Measurements from ENCODE around the gene GNB4.

The GNB4 gene

DNA sequence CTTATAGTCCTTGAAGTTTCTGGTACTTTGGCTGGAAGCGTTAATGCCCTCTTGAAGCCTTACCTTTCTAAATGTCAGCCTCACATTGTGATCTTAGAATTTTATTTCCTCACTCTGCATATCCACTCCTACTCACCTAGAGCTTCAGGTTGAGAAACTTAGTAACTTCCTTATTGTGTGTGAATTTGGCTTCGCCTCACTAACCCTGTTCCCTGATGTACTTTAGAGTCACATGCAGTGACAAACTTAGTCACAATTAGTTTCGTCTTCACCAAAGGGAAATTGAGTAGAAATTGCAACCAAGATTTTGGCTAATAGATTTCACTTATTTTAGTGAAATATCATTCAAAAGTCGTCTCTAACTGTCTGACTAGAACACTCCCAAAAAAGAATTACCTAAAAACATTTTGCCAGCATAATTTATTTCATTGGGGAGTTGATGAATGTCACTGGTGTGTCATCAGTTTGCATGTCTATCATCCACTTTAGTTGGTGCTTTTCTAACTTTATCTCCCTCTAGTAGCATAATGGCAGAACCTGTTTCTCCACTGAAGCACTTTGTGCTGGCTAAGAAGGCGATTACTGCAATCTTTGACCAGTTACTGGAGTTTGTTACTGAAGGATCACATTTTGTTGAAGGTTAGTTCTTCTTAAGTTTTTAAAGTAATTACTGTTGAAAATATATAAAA is 102.8 kb downstream of the GNB4 start:
- WGBS (ENCODE audit: insufficient coverage) = 0% methylated on average over 1 of the region's 5 CpGs
- ChIA-PET CTCF (interaction anchor here (0.6 to 1.4 kb wide), 3 partner anchors 24 to 209 kb away, joined by 3 to 5 read pairs (median 3); no protein-coding TSS in a partner anchor), POLR2A (interaction anchor here (1.0 kb wide), 1 partner anchor 24 kb away, joined by 3 read pairs; no protein-coding TSS in a partner anchor)
- peak in 2 of 3 donors; percentile 61 to 72 for DNase-seq
- Histone ChIP-seq H3K36me3 (ENCODE audit: control insufficient read depth in 4 of 4, insufficient read depth in 4 of 4, low read length in 3 of 4) (peaks cover 4 to 26% (median 17%) of the 10 kb centered on the region in 4 experiments), H3K27me3 (replicated peaks in 2 of 5; ENCODE audit: control insufficient read depth in 4 of 5, insufficient read depth in 5 of 5, low read length in 4 of 5) (no peaks in the 10 kb centered on the region), H3K4me1 (ENCODE audit: control extremely low read depth in 1 of 4, control insufficient read depth in 4 of 4, insufficient read depth in 4 of 4, low read length in 3 of 4) (peaks cover 2 to 13% (median 9%) of the 10 kb centered on the region in 4 experiments), H3K9me3 (ENCODE audit: control extremely low read depth in 1 of 5, control insufficient read depth in 4 of 5, insufficient read depth in 2 of 5, low read depth in 1 of 5, low read length in 4 of 5) (no peaks in the 10 kb centered on the region), H3K4me3 (ENCODE audit: control insufficient read depth in 1 of 7, extremely low read depth in 1 of 7, insufficient read depth in 4 of 7, low read depth in 2 of 7, low read length in 6 of 7) (peak overlapping the region; percentile 84 to 99 (median 94)), H3K27ac (ENCODE audit: insufficient read depth in 1 of 2, low read depth in 1 of 2, low read length in 2 of 2, poor library complexity in 1 of 2, severe bottlenecking in 2 of 2) (peak overlapping the region; percentile 33 to 78)

- CTCF ChIA-PET = interaction anchor here (0.6 to 1.1 kb wide), 3 partner anchors 23 to 210 kb away, joined by 3 read pairs; no protein-coding TSS in a partner anchor
- peak within 1 kb of the TSS; percentile 33 to 78 for H3K27ac ChIP-seq (ENCODE audit: insufficient read depth in 1 of 2, low read depth in 1 of 2, low read length in 2 of 2, poor library complexity in 1 of 2, severe bottlenecking in 2 of 2)
- no peaks in the 10 kb centered on the region for H3K9me3 ChIP-seq (ENCODE audit: control extremely low read depth in 1 of 5, control insufficient read depth in 4 of 5, insufficient read depth in 2 of 5, low read depth in 1 of 5, low read length in 4 of 5)
- no peaks in the 10 kb centered on the region for H3K27me3 ChIP-seq (replicated peaks in 2 of 5; ENCODE audit: control insufficient read depth in 4 of 5, insufficient read depth in 5 of 5, low read length in 4 of 5)
- H3K4me3 ChIP-seq (ENCODE audit: control insufficient read depth in 1 of 7, extremely low read depth in 1 of 7, insufficient read depth in 4 of 7, low read depth in 2 of 7, low read length in 6 of 7) = peak within 1 kb of the TSS; percentile 84 to 99 (median 94)
- DNase-seq = peak; percentile 94 to 97 (median 95)
- 0% methylated on average over 44 of the region's 63 CpGs for WGBS (ENCODE audit: insufficient coverage)
- H3K36me3 ChIP-seq (ENCODE audit: control insufficient read depth in 4 of 4, insufficient read depth in 4 of 4, low read length in 3 of 4) = peaks cover 3 to 23% (median 15%) of the 10 kb centered on the region in 4 experiments
- POLR2A ChIA-PET = interaction anchor here (1.0 kb wide), 1 partner anchor 25 kb away, joined by 3 read pairs; no protein-coding TSS in a partner anchor
- peaks cover 2 to 13% (median 9%) of the 10 kb centered on the region in 4 experiments for H3K4me1 ChIP-seq (ENCODE audit: control extremely low read depth in 1 of 4, control insufficient read depth in 4 of 4, insufficient read depth in 4 of 4, low read length in 3 of 4)
Measured at GRCh38 chr3:179347345-179348194, 103.7 kb downstream of the GNB4 start, which contains the start of gene MFN1. Gene MFN1, plus strand, starts transcription at chr3:179347709. Its CDS starts 1,143 bp downstream, at chr3:179348852.
